ENCODE data around the gene TMEM170A. TPM values are rescaled to one million over a fixed set of nuclear protein-coding genes. Genes with fewer than 3 reads are reported as not detected.

Gene TMEM170A
- total and polyA plus RNA-seq, 10 of the 15 experiments (the other 5 are each of a cell fraction or from before 2014, with no cell fraction given) = 7.3 to 28.2 (median 20.9) TPM

GRCh38 chr16:75464122-75464918 is at the start of gene TMEM170A (continued):
- TF ChIP-seq HDGF (IDR thresholded peaks at IDR 0.05) (peak; percentile 94), FOS (IDR thresholded peaks at IDR 0.05; ENCODE audit: borderline replicate concordance, extremely low read depth, insufficient read length) (peak; percentile 22), USF1 (IDR thresholded peaks at IDR 0.05; ENCODE audit: borderline replicate concordance, extremely low read length, insufficient read depth, low read depth, low read length) (no peak), IRF3 (IDR thresholded peaks at IDR 0.05) (peak; percentile 77), ZNF384 (IDR thresholded peaks at IDR 0.05; ENCODE audit: borderline replicate concordance, low read depth, low read length) (no peak), ZNF687 (IDR thresholded peaks at IDR 0.05) (peak; percentile 61; the same call in 1 of the 2 replicates), SUPT20H (IDR thresholded peaks at IDR 0.05; ENCODE audit: borderline replicate concordance, control insufficient read depth, low read depth, low read length) (no peak), USF2 (IDR thresholded peaks at IDR 0.05; ENCODE audit: borderline replicate concordance, low read depth, low read length) (no peak), MLLT1 (IDR thresholded peaks at IDR 0.05) (no peak), ZBTB40 (IDR thresholded peaks at IDR 0.05; ENCODE audit: borderline replicate concordance) (no peak), ZZZ3 (IDR thresholded peaks at IDR 0.05; ENCODE audit: control insufficient read depth, insufficient read length, low read depth) (no peak)
